ENCODE data around the gene ATRNL1.
"Not testable (repeated sequence)": the region's sequence is repeated elsewhere in the genome, so short reads cannot be mapped to it uniquely, and the experiment has no call there.

ATRNL1 gene

GRCh38 chr10:115710136-115710535 is 617.0 kb downstream of the ATRNL1 start:
- Mint-ChIP-seq H3K27ac (no peak overlapping the region), H3K4me1 (ENCODE audit: low read depth) (no peaks in the 10 kb centered on the region), H3K9me3 (no peaks in the 10 kb centered on the region), H3K27me3 (ENCODE audit: low read depth) (no peaks in the 10 kb centered on the region), H3K4me3 (no peak overlapping the region), H3K36me3 (ENCODE audit: low read depth) (no peaks in the 10 kb centered on the region)

GRCh38 chr10:115711306-115711705 is 618.1 kb downstream of the ATRNL1 start:
- H3K27ac Mint-ChIP-seq = no peak overlapping the region
- H3K4me1 Mint-ChIP-seq (ENCODE audit: low read depth) = no peaks in the 10 kb centered on the region
- H3K27me3 Mint-ChIP-seq (ENCODE audit: low read depth) = no peaks in the 10 kb centered on the region
- H3K9me3 Mint-ChIP-seq = no peaks in the 10 kb centered on the region
- H3K36me3 Mint-ChIP-seq (ENCODE audit: low read depth) = no peaks in the 10 kb centered on the region
- H3K4me3 Mint-ChIP-seq = no peak overlapping the region

GRCh38 chr10:115720121-115720520 is 627.0 kb downstream of the ATRNL1 start:
- no peaks in the 10 kb centered on the region for H3K36me3 Mint-ChIP-seq (ENCODE audit: low read depth)
- no peak overlapping the region for H3K4me3 Mint-ChIP-seq
- H3K27me3 Mint-ChIP-seq (ENCODE audit: low read depth) = no peaks in the 10 kb centered on the region
- no peaks in the 10 kb centered on the region for H3K9me3 Mint-ChIP-seq
- no peaks in the 10 kb centered on the region for H3K4me1 Mint-ChIP-seq (ENCODE audit: low read depth)
- H3K27ac Mint-ChIP-seq = no peak overlapping the region

GRCh38 chr10:115727129-115727528 is 634.0 kb downstream of the ATRNL1 start:
- no peaks in the 10 kb centered on the region for H3K27me3 Mint-ChIP-seq (ENCODE audit: low read depth)

GRCh38 chr10:115744089-115744488 is 650.9 kb downstream of the ATRNL1 start:
- H3K9me3 Mint-ChIP-seq = no peaks in the 10 kb centered on the region
- no peak overlapping the region for H3K27ac Mint-ChIP-seq
- no peak overlapping the region for H3K4me3 Mint-ChIP-seq
- H3K27me3 Mint-ChIP-seq (ENCODE audit: low read depth) = no peaks in the 10 kb centered on the region
- H3K4me1 Mint-ChIP-seq (ENCODE audit: low read depth) = no peaks in the 10 kb centered on the region
- H3K36me3 Mint-ChIP-seq (ENCODE audit: low read depth) = no peaks in the 10 kb centered on the region

More at GRCh38 chr10:115727129-115727528, 634.0 kb downstream of the ATRNL1 start:
- no peaks in the 10 kb centered on the region for H3K4me1 Mint-ChIP-seq (ENCODE audit: low read depth)
- no peaks in the 10 kb centered on the region for H3K9me3 Mint-ChIP-seq
- H3K27ac Mint-ChIP-seq = no peak overlapping the region
- H3K4me3 Mint-ChIP-seq = no peak overlapping the region
- no peaks in the 10 kb centered on the region for H3K36me3 Mint-ChIP-seq (ENCODE audit: low read depth)

GRCh38 chr10:115745943-115746342 is 652.8 kb downstream of the ATRNL1 start:
- no peaks in the 10 kb centered on the region for H3K9me3 Mint-ChIP-seq
- no peaks in the 10 kb centered on the region for H3K36me3 Mint-ChIP-seq (ENCODE audit: low read depth)
- no peak overlapping the region for H3K27ac Mint-ChIP-seq
- no peaks in the 10 kb centered on the region for H3K4me1 Mint-ChIP-seq (ENCODE audit: low read depth)
- H3K4me3 Mint-ChIP-seq = no peak overlapping the region
- no peaks in the 10 kb centered on the region for H3K27me3 Mint-ChIP-seq (ENCODE audit: low read depth)

- H3K36me3 Mint-ChIP-seq (ENCODE audit: low read depth) = no peaks in the 10 kb centered on the region
- no peaks in the 10 kb centered on the region for H3K9me3 Mint-ChIP-seq
- H3K27ac Mint-ChIP-seq = no peak overlapping the region
- no peak overlapping the region for H3K4me3 Mint-ChIP-seq
- no peaks in the 10 kb centered on the region for H3K4me1 Mint-ChIP-seq (ENCODE audit: low read depth)
- no peaks in the 10 kb centered on the region for H3K27me3 Mint-ChIP-seq (ENCODE audit: low read depth)
These were observed 654.6 kb downstream of the ATRNL1 start for GRCh38 chr10:115747811-115748210.

- H3K27me3 Mint-ChIP-seq (ENCODE audit: low read depth); H3K4me1 Mint-ChIP-seq (ENCODE audit: low read depth); H3K27ac Mint-ChIP-seq; H3K4me3 Mint-ChIP-seq; H3K36me3 Mint-ChIP-seq (ENCODE audit: low read depth): not testable (repeated sequence)
- peaks cover 21% of the 10 kb centered on the region for H3K9me3 Mint-ChIP-seq
These were observed 665.3 kb downstream of the ATRNL1 start for GRCh38 chr10:115758488-115758887.

GRCh38 chr10:115760131-115760530 is 667.0 kb downstream of the ATRNL1 start:
- H3K27me3 Mint-ChIP-seq (ENCODE audit: low read depth) = no peaks in the 10 kb centered on the region
- no peak overlapping the region for H3K4me3 Mint-ChIP-seq
- peaks cover 21% of the 10 kb centered on the region for H3K9me3 Mint-ChIP-seq
- H3K4me1 Mint-ChIP-seq (ENCODE audit: low read depth) = no peaks in the 10 kb centered on the region
- H3K27ac Mint-ChIP-seq = no peak overlapping the region
- H3K36me3 Mint-ChIP-seq (ENCODE audit: low read depth) = no peaks in the 10 kb centered on the region

GRCh38 chr10:115761166-115761565 is 668.0 kb downstream of the ATRNL1 start:
- Mint-ChIP-seq H3K4me1 (ENCODE audit: low read depth) (no peaks in the 10 kb centered on the region), H3K27me3 (ENCODE audit: low read depth) (no peaks in the 10 kb centered on the region), H3K9me3 (peaks cover 15% of the 10 kb centered on the region), H3K4me3 (no peak overlapping the region), H3K27ac (no peak overlapping the region), H3K36me3 (ENCODE audit: low read depth) (no peaks in the 10 kb centered on the region)

GRCh38 chr10:115762029-115762428 is 668.9 kb downstream of the ATRNL1 start:
- no peaks in the 10 kb centered on the region for H3K4me1 Mint-ChIP-seq (ENCODE audit: low read depth)
- H3K36me3 Mint-ChIP-seq (ENCODE audit: low read depth) = no peaks in the 10 kb centered on the region
- H3K4me3 Mint-ChIP-seq = no peak overlapping the region
- no peak overlapping the region for H3K27ac Mint-ChIP-seq
- H3K9me3 Mint-ChIP-seq = peaks cover 7% of the 10 kb centered on the region
- H3K27me3 Mint-ChIP-seq (ENCODE audit: low read depth) = no peaks in the 10 kb centered on the region

GRCh38 chr10:115771755-115772154 is 678.6 kb downstream of the ATRNL1 start:
- H3K27me3 Mint-ChIP-seq (ENCODE audit: low read depth) = no peaks in the 10 kb centered on the region

GRCh38 chr10:115772606-115773005 is 679.4 kb downstream of the ATRNL1 start:
- Mint-ChIP-seq H3K27ac (no peak overlapping the region), H3K4me1 (ENCODE audit: low read depth) (no peaks in the 10 kb centered on the region), H3K4me3 (no peak overlapping the region)

More at GRCh38 chr10:115771755-115772154, 678.6 kb downstream of the ATRNL1 start:
- Mint-ChIP-seq H3K9me3 (no peaks in the 10 kb centered on the region), H3K4me3 (no peak overlapping the region), H3K4me1 (ENCODE audit: low read depth) (no peaks in the 10 kb centered on the region), H3K36me3 (ENCODE audit: low read depth) (no peaks in the 10 kb centered on the region), H3K27ac (no peak overlapping the region)

GRCh38 chr10:115773832-115774231 is 680.7 kb downstream of the ATRNL1 start:
- Mint-ChIP-seq H3K27ac (no peak overlapping the region), H3K4me1 (ENCODE audit: low read depth) (no peaks in the 10 kb centered on the region), H3K9me3 (no peaks in the 10 kb centered on the region), H3K27me3 (ENCODE audit: low read depth) (no peaks in the 10 kb centered on the region), H3K36me3 (ENCODE audit: low read depth) (no peaks in the 10 kb centered on the region), H3K4me3 (no peak overlapping the region)

More at GRCh38 chr10:115772606-115773005, 679.4 kb downstream of the ATRNL1 start:
- no peaks in the 10 kb centered on the region for H3K36me3 Mint-ChIP-seq (ENCODE audit: low read depth)
- H3K27me3 Mint-ChIP-seq (ENCODE audit: low read depth) = no peaks in the 10 kb centered on the region
- no peaks in the 10 kb centered on the region for H3K9me3 Mint-ChIP-seq

GRCh38 chr10:115774721-115775120 is 681.6 kb downstream of the ATRNL1 start:
- Mint-ChIP-seq H3K4me3 (no peak overlapping the region), H3K4me1 (ENCODE audit: low read depth) (no peaks in the 10 kb centered on the region), H3K36me3 (ENCODE audit: low read depth) (no peaks in the 10 kb centered on the region), H3K9me3 (no peaks in the 10 kb centered on the region), H3K27me3 (ENCODE audit: low read depth) (no peaks in the 10 kb centered on the region), H3K27ac (no peak overlapping the region)

- Mint-ChIP-seq H3K4me3 (no peak overlapping the region), H3K27ac (no peak overlapping the region)
These were observed 684.5 kb downstream of the ATRNL1 start for GRCh38 chr10:115777646-115778045.

More at GRCh38 chr10:115777646-115778045, 684.5 kb downstream of the ATRNL1 start:
- Mint-ChIP-seq H3K4me1 (ENCODE audit: low read depth) (no peaks in the 10 kb centered on the region), H3K9me3 (no peaks in the 10 kb centered on the region), H3K27me3 (ENCODE audit: low read depth) (no peaks in the 10 kb centered on the region), H3K36me3 (ENCODE audit: low read depth) (no peaks in the 10 kb centered on the region)

All from T-helper 1 cell treated with Interleukin-12 subunit alpha and Interleukin-12 subunit beta and Interleukin-4 antibody, amounts not matched to agents 30 μg/mL and 1 μg/mL, for 36 hours (primary cell).